GM19395 (cell line): ENCODE results near the gene ENTPD1.
"Not testable (repeated sequence)": the region's sequence is repeated elsewhere in the genome, so short reads cannot be mapped to it uniquely, and the experiment has no call there.

ENCODE experiments used
- ATAC-seq: cut with Tn5 transposase; IDR thresholded peaks from one replicate; pipeline ENCODE4 v1.9.1; 2021; ENCODE audit warnings: mild to moderate bottlenecking, moderate library complexity; ENCODE audit not compliant: unreplicated experiment

ENTPD1 gene

DNA sequence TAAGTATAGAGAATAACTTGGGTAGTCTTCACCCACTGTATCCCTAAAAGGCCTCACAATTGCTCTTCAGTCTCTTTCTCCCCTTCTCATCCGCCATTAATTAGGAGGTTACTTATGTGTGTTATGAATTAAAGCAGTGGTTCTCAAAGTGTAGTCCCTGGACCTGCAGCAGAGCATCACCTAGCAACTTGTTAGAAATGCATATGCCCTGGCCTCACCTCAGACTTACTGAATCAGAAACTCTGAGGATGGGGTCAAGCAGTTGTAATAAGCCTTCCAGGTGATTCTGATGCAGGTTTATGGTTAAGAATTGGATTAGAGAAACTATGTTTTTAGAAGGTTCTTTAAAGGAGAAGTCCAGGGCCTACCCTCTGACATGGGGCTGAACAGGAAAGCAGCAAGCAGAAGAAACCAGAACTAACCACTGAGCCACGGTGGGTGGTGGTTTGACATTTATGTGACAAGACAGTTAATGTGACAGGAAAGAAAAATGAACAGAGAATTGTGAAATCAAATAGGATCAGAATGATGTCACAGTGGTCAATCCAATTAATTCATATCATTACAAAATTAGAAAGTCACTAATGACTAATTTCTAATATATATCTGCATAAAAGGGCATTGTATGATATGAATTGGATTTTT is 37.6 kb downstream of the ENTPD1 start:
- peak; percentile 56 for ATAC-seq

DNA sequence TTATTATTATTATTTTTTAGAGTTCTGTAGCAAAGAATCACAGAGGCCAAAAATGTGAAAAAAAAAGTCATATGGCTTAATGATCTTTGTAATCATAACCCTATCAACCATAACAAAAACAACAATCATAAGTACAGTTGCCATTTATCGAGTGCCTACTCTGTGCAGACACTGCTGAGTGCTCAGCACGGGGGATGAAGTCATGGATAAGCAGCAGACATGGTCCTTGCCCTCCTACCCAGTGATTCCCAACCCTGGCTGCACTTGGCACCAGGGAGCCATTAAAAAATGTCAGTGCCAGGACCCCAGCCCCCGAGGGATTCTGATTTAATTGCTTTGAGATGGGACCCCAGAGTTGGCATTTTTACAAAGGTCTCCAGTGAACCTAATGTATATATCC is 38.2 kb downstream of the ENTPD1 start:
- no peak for ATAC-seq

DNA sequence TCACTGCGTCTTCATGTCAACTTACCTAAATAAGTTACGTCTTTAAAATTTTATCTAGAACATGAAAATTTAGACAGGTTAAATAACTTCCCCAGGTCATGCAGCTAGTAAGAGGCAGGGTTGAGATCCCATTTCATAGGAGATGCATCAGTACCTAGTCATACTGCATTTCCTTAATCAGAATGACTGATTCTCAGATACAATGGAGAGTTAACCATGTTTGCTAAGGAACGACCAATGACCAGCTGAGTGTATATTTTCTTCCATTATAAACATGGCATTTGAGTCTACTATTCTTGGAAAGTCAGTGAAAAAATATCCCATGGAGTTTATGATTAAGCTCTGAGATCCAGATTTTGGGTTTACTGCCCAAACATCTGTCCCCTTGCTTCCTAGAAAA is 39.6 kb downstream of the ENTPD1 start:
- ATAC-seq = no peak

DNA sequence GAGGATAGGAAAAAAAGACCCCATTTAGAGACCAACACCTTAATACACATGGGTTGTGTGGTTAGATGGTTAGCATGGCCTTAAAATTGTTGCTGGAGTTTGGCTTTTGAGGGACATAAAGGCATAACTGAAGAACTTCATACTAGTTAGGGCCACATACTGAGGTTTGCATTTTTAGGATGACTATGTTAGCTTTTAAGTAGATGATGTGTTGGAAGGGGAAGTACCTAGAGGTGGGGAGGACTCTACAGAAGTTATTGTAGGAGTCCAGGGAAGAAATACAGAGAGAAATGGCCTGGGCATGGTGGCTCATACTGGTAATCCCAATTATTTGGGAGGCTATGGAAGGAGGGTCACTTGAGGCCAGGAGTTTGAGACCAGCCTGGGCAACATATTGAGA is 40.5 kb downstream of the ENTPD1 start:
- ATAC-seq = no peak

DNA sequence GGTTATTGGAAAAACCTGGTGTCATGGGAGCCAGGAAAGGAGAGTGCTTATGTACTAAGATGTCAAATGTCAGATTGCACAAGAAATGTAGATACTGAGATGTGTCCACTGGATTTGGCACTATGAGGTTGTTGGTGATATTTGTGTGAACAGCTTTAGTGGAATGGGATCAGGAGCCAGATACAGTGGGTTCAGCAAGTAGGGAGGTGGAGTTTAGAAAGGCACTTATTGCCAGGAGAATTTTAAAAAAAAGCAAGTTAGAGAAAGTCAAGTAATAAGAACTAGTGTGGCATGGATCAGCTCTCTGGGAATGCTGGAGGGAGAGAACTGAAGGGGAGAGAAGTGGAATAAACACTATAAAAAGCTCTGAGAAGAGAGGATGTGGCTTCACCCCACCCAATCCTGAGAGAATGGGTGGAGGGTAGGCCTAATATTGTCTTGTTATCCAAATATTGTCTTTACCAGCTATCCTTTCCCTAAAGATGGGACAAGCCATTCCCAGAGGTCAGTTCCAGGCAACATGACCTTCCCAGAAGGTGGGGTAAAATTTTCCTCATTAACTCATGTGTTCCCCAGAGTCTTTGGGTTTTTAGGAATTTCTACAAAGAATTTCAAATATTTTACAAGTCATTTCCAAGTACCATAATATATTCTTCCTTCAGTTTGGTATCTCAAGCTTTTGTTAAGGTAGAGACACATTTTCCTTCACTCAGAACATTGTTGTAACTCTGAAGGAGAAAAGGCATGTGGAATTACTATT is 42.3 kb downstream of the ENTPD1 start:
- no peak for ATAC-seq

DNA sequence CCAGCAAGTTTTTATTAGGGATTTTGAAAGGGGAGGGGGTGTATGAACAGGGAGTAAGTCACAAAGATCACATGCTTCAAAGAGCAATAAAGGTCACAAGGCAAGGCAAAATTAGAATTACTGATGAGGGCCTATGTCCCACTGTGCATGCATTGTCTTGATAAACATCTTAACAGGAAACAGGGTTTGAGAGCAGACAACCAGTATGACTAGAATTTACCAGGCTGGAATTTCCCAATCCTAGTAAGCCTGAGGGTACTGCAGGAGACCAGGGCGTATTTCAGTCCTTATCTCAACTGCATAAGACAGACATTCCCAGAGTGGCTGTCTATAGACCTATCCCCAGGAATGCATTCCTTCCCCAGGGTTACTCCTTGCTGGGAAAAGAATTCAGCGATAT is 44.3 kb downstream of the ENTPD1 start:
- not testable (repeated sequence) for ATAC-seq

DNA sequence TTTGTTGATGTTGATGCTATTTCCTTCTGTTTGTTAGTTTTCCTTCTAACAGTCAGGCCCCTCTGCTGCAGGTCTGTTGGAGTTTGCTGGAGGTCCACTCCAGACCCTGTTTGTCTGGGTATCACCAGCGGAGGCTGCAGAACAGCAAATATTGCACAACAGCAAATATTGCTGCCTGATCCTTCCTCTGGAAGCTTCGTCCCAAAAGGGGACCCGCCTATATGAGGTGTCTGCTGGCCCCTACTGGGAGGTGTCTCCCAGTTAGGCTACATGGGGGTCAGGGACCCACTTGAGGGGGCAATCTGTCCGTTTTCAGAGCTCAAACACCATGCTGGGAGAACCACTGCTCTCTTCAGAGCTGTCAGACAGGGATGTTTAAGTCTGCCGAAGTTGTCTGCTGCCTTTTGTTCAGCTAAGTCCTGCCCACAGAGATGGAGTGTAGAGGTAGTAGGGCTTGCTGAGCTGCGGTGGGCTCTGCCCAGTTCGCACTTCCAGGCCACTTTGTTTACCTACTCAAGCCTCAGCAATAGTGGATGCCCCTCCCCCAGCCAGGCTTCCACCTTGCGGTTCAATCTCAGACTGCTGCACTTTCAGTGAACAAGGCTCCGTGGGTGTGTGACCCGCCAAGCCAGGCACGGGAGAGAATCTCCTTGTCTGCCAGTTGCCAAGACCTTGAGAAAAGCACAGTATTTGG is 50.9 kb downstream of the ENTPD1 start:
- ATAC-seq = not testable (repeated sequence)

DNA sequence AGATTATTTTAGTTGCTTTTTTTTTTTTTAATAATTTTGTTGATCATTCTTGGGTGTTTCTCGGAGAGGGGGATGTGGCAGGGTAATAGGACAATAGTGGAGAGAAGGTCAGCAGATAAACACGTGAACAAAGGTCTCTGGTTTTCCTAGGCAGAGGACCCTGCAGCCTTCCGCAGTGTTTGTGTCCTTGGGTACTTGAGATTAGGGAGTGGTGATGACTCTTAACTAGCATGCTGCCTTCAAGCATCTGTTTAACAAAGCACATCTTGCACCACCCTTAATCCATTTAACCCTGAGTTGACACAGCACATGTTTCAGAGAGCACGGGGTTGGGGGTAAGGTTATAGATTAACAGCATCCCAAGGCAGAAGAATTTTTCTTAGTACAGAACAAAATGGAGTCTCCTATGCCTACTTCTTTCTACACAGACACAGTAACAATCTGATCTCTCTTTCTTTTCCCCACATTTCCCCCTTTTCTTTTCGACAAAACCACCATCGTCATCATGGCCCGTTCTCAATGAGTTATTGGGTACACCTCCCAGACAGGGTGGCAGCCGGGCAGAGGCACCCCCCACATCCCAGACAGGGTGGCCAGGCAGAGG is 52.8 kb downstream of the ENTPD1 start:
- ATAC-seq = not testable (repeated sequence)

DNA sequence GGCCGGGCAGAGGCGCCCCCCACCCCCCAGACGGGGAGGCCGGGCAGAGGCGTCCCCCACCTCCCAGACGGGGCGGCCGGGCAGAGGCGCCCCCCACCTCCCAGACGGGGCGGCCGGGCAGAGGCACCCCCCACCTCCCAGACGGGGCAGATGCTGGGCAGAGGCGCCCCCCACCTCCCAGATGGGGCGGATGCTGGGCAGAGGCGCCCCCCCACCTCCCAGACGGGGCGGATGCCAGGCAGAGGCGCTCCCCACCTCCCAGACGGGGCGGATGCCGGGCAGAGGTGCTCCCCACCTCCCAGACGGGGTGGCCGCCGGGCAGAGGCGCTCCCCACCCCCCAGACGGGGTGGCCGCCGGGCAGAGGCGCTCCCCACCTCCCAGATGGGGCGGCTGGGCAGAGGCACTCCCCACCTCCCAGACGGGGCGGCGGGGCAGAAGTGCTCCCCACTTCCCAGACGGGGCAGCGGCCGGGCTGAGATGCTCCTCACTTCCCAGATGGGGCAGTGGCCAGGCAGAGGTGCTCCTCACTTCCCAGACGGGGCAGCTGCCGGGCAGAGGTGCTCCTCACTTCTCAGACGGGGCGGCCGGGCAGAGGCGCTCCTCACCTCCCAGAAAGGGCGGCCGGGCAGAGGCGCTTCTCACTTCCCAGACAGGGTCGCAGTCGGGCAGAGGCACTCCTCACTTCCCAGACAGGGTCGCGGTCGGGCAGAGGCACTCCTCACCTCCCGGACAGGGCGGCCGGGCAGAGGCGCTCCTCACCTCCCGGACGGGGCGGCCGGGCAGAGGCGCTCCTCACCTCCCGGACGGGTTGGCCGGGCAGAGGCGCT is 53.6 kb downstream of the ENTPD1 start:
- ATAC-seq = no peak

DNA sequence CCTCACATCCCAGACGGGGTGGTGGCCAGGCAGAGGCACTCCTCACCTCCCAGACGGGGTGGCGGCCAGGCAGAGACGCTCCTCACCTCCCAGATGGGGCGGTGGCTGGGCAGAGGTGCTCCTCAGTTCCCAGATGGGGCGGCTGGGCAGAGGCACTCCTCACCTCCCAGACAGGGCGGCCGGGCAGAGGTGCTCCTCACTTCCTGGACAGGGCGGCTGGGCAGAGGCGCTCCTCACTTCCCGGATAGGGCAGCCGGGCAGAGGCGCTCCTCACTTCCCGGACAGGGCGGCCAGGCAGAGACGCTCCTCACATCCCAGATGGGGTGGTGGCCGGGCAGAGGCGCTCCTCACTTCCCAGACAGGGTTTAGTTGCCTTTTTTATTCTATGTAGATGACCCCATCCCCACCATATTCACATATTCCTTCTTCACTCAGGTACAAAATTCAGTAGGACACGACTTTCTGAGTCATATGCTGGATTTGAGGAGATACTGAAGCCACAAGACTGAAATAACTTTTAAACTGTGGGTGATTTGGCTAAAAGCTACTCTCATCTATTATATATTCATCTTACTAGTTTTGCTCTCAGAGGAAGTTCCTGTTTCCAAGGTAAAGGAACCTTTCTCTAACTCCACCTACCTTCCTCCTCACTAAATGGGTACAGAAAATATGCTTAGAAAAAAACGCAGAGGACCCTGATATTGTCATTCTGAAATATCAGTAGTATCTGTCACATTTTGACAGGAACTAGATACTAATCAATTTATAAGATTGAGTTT is 54.4 kb downstream of the ENTPD1 start:
- ATAC-seq = no peak

DNA sequence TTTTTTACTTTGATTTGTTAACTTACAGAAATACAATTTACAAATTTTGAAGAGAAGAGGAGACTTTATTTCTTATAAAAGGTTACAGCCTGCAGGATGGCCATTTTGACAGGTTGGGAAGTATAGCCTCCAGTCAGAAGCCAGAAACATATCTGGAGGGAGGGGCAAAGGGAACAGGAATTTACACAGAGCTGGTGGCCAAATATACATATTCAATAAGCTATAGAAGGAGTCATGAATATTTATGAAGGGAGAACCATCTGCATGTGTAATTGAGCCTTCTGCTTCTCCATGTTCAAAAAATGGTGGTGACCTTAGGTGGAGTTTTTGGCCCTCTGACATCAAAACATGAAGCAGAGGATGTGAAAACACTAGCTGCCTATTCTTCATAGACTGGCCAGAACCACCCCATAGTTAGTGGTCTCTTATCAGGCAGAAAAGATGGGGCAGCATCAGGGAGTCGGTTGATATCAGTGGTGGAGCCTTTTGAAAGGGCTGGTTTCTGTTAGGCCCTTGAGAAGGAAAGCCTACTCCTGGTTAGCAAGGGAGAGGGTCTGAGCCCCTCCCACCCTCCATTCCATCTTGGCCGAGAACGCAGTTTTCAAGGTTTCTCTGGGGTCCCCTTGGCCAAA is 57.2 kb downstream of the ENTPD1 start:
- no peak for ATAC-seq

DNA sequence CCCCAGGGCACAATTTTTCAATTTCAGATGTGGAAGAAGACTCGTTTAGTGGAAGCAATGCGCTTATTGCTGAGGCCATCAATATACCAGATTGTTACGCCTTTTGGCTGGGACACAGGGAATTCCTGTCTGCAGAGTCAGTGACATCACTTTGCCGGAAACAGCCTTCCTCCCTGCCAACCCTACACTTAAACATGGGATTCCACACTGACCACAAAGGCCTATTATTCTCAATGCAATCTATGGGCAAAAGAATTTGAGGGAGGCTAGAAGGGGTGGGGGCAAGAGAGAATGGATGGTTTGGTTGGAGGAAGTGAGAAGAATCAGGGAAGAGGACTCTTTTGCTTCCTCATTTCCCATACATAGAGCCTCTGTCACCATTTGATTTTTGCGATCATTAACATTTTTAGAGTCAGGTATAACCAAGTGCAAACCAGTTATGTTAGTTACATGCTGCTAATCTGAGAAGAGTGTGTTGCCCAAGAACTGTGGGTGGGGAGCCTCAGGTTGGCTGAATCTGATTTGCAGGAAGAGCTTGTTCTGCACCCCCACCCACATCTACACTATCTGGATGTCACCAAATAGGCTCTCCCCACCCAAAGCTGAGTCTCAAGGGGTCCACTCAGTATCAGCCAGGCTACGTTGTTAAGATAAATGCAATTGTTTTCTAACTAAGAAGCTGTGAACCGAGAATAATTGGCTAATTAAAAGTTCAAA is 58.2 kb downstream of the ENTPD1 start:
- ATAC-seq = no peak

DNA sequence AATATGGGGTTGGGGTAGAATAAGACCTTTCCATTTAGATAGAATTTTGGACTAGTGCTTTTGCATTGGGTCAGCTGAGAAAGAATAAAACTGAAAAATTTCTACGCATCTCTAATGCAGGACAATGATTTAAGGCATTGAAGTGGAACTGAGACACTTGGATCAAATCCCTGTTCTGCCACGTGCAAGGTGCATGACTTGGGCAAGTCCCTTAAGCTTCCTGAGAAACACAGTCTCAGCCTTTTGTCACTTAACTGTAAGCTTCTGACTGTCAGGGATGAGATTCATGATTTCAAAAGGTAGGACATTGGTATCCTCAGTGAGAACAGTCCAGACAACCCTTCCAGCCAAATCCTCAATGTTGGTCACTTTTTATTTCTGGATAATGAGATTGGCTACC is 59.2 kb downstream of the ENTPD1 start:
- ATAC-seq = no peak

DNA sequence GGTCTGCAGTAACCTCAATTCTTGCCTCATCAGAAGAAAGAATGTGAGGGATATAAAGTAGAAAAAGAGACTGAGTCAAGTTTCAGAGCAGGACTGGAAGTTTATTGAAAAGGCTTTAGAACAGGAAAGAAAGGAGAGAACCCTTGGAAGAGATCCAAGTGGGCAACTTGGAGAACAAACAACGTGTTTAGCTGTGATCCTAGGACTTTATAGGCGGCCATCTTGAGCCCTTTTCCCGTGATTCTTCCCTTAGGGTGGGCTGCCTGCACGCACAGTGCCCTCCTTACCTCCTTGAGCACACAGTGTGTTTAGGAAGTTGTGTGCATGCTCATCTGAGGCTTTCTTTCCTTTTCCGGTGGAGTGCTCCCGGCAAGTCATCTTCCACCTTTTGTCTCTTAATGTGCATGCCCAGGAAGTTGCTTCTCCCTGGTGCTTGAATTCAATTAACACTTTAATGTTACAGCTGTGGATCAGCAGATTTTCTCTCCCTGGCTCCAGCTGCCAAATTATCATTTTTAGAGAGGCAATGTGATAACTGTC is 59.8 kb downstream of the ENTPD1 start:
- ATAC-seq = no peak

DNA sequence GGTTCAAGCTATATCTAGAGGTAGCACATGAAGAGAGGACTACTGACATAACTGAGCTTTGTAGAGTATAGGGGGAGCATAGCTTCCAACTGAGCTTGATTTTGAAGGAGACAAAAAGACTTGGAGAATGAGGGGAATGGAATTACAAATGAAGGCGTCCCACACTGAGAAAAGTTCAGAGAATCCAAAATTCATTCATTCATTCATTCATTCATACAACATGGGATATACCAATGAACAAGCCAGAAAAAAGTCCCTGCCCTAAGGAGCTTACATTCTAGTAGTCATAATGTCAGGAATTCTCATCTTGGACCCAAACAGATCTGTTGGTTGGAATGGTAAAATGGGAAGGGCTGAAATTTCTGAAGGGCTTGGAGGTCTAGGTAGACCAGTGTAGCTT is 62.0 kb downstream of the ENTPD1 start:
- ATAC-seq = no peak

DNA sequence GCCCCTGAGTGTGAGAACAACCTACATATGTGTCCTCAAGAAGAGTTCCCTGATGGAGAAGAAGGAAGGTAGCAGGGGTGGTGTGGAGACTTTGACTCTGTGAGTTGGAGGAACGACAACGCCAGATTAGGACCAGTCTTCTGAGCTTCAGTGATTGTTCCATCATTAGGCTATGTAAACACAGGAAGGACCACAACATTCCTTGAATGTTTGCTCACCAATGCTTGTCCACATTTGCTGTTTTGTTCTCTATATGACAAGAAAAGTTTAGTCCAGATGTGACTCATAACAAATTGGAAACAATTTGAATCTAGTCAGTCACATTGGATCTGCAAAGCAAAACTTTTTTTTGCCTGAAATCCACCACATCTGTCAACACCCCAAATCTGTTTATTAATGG is 62.7 kb downstream of the ENTPD1 start:
- ATAC-seq = no peak

DNA sequence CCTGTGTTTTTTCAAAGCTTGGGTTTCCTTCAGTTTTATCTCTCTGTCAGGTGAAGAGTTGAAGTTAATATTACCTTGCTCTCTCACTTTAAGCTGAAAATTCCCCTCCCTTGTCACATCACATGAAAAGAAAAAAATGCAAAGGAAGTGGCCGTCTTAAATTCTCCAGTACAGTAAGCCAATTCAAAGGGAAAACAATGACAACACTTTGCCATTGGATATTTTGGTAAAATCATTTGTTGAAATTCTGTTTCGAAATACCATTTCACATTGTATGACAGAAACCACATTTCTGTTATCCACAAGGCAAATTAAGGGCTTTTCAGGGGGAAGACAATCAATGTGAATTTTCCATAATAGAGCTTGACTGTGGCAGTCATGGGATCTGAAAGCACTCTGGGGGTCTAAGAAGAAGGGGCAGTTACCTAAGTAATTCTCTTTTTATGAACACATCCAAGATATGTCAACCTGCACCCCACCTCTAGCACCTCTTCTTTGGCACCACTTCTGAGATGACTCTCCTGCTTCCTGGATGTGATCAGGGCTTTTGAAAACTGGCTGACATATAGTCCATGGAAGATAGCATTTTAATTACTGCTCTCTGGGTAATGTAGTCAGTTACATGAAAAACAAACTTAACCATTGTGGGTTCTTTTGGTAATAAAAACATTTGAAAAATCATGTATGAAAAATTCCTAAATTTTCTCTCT is 63.8 kb downstream of the ENTPD1 start:
- no peak for ATAC-seq

DNA sequence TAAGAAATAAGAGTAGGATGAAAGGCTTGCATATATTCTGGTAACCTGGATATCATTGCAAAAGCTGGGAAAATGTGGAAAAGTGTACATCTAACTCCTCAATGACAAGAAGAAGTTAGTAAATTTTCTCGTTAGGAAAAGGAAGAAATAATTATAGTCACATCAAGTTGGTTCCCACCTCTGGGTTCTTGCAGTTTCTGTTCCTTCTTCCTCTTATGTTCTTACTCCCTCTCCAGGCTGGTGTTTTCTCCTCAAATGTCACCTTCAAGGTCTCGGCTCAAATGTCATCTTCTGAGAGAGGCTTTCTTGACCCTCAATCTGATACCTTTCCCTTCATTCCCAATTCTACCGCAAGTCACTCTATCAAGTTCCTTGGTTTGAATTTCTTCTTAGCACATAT is 64.4 kb downstream of the ENTPD1 start:
- no peak for ATAC-seq
